GM23338 (cell line): Measurements from ENCODE around the gene PPP1R16B. TPM values are rescaled to one million over a fixed set of nuclear protein-coding genes. Genes with fewer than 3 reads are reported as not detected.

ENCODE experiments used
- ATAC-seq: fragments of 200-7000 bp; cut with Tn5 transposase; 3 replicates; pipeline ENCODE4 v1.9.1; 2020
- DNase-seq: peaks from one replicate; pipeline ENCODE4 v3.0.0-alpha.2; 2015; ENCODE audit warnings: low spot score
- H2AFZ ChIP-seq: fragments of 200-600 bp; sonication (generic); 2 replicates; pipeline ENCODE4 v1.8.0; 2016; ENCODE audit warnings: antibody characterized with exemption, mild to moderate bottlenecking, moderate library complexity
- H3F3A ChIP-seq: fragments of 200-600 bp; sonication (generic); replicated peaks from 2 replicates; pipeline ENCODE4 v1.8.0; 2017; ENCODE audit warnings: antibody characterized with exemption, mixed run types, low read depth
- H3K27ac ChIP-seq: fragments of 200-600 bp; sonication (generic); 2 replicates; pipeline ENCODE4 v1.6.1; 2016; ENCODE audit warnings: low read depth
- H3K27me3 ChIP-seq: fragments of 200-600 bp; sonication (generic); 2 replicates; pipeline ENCODE4 v1.8.0; 2016; ENCODE audit warnings: mild to moderate bottlenecking, mixed run types, moderate library complexity; ENCODE audit not compliant: insufficient read depth
- H3K36me3 ChIP-seq: fragments of 200-600 bp; sonication (generic); 2 replicates; pipeline ENCODE4 v1.8.0; 2016; ENCODE audit warnings: mild to moderate bottlenecking; ENCODE audit not compliant: insufficient read depth
- H3K4me1 ChIP-seq: fragments of 200-600 bp; sonication (generic); 2 replicates; pipeline ENCODE4 v1.8.0; 2016; ENCODE audit warnings: mild to moderate bottlenecking, moderate library complexity; ENCODE audit not compliant: insufficient read depth
- H3K4me2 ChIP-seq: fragments of 200-600 bp; sonication (generic); 2 replicates; pipeline ENCODE4 v1.7.1; 2017; ENCODE audit warnings: mixed run types
- H3K4me3 ChIP-seq: fragments of 200-600 bp; sonication (generic); 2 replicates; pipeline ENCODE4 v1.6.1; 2016; ENCODE audit warnings: mixed run types
- H3K79me2 ChIP-seq: fragments of 200-600 bp; sonication (generic); replicated peaks from 2 replicates; pipeline ENCODE4 v1.8.0; 2017; ENCODE audit warnings: mild to moderate bottlenecking; ENCODE audit not compliant: insufficient read depth
- H3K9me2 ChIP-seq: fragments of 200-600 bp; sonication (generic); 2 replicates; pipeline ENCODE4 v1.8.0; 2017; ENCODE audit not compliant: insufficient read depth
- H4K20me1 ChIP-seq: fragments of 200-600 bp; sonication (generic); replicated peaks from 2 replicates; pipeline ENCODE4 v1.8.0; 2017; ENCODE audit warnings: mild to moderate bottlenecking; ENCODE audit not compliant: insufficient read depth
- H3K27ac Mint-ChIP-seq: 2 replicates; pipeline ENCODE4 v1.8.0; 2020; ENCODE audit warnings: inconsistent platforms, mild to moderate bottlenecking, moderate library complexity, mixed read lengths
- H3K27me3 Mint-ChIP-seq: 3 replicates; pipeline ENCODE4 v1.8.0; 2022; ENCODE audit warnings: low read depth, mild to moderate bottlenecking, moderate library complexity, mixed read lengths, inconsistent platforms; ENCODE audit not compliant: insufficient read depth, poor library complexity
- H3K36me3 Mint-ChIP-seq: 3 replicates; pipeline ENCODE4 v1.8.0; 2021; ENCODE audit warnings: low read depth, mild to moderate bottlenecking, inconsistent platforms, moderate library complexity, mixed read lengths
- H3K4me1 Mint-ChIP-seq: 3 replicates; pipeline ENCODE4 v1.8.0; 2020; ENCODE audit warnings: mild to moderate bottlenecking, inconsistent platforms, mixed read lengths
- H3K4me3 Mint-ChIP-seq: 3 replicates; pipeline ENCODE4 v1.8.0; 2021; ENCODE audit warnings: moderate library complexity, mild to moderate bottlenecking, inconsistent platforms, mixed read lengths
- H3K9me3 Mint-ChIP-seq: 3 replicates; pipeline ENCODE4 v1.8.0; 2020; ENCODE audit warnings: moderate library complexity, mild to moderate bottlenecking, inconsistent platforms, mixed read lengths
- CTCF ChIP-seq, 2 experiments: fragments of 200-600 bp in 1 of 2; sonication (generic) in 1 of 2; conservative IDR thresholded peaks; 2 replicates each; pipeline versions ENCODE4 v1.5.1 to v1.6.1; 2016 to 2017; ENCODE audit warnings: antibody characterized with exemption in 2 of 2, low read depth in 2 of 2, mild to moderate bottlenecking in 2 of 2, moderate library complexity in 1 of 2
- EZH2 ChIP-seq: fragments of 200-600 bp; sonication (generic); IDR thresholded peaks from one replicate; pipeline ENCODE4 v1.8.0; 2017; ENCODE audit warnings: antibody characterized with exemption, mild to moderate bottlenecking, low read depth; ENCODE audit not compliant: unreplicated experiment
- EZH2phosphoT487 ChIP-seq: fragments of 200-600 bp; sonication (generic); IDR thresholded peaks from one replicate; pipeline ENCODE4 v1.8.1; 2018; ENCODE audit warnings: antibody characterized with exemption; ENCODE audit not compliant: unreplicated experiment
- POLR2AphosphoS5 ChIP-seq: IDR thresholded peaks from 2 replicates; pipeline ENCODE4 v1.6.1; 2016; ENCODE audit warnings: antibody characterized with exemption, low read depth
- ZNF331 ChIP-seq: fragments of 250-450 bp; sonication (Bioruptor Pico); IDR thresholded peaks from 2 replicates; pipeline ENCODE4 v1.5.0; 2020; ENCODE audit warnings: low read depth, mild to moderate bottlenecking, moderate library complexity
- ZNF462 ChIP-seq: fragments of 250-450 bp; sonication (Bioruptor Pico); IDR thresholded peaks from 2 replicates; pipeline ENCODE4 v1.5.0; 2020; ENCODE audit warnings: mild to moderate bottlenecking, moderate library complexity
- polyA plus RNA-seq: library from polyadenylated mRNA; unstranded; fragments of >200 nt; fragmentation: Nextera tagmentation; extraction: Ambion mirVana; gene quantifications from 2 replicates; pipeline ENCODE4 v1.2.1, GENCODE V29; 2016
- total RNA-seq: library from RNA; depleted of rRNA; stranded (reverse); fragments of >200 nt; shearing (Covaris generic); gene quantifications from 2 replicates; pipeline ENCODE4 v1.2.3, GENCODE V29; 2014

PPP1R16B gene
- total and polyA plus RNA-seq, 2 experiments from 2014 or later = 1.6 to 11.5 TPM

GRCh38 chr20:38940644-38941043 is 135.1 kb downstream of the PPP1R16B start (continued):
- TF ChIP-seq ZNF462 (CRISPR knock-in tag) (no peak), CTCF (conservative IDR thresholded peaks at IDR 0.05; ENCODE audit: low read depth in 2 of 2) (no peak), EZH2phosphoT487 (no peak), ZNF331 (CRISPR knock-in tag) (no peak)

- H3K79me2 ChIP-seq = peaks cover 74% of the 10 kb centered on the region
- no peak overlapping the region for H3K4me2 ChIP-seq
- peaks cover 72% of the 10 kb centered on the region for H3K36me3 Mint-ChIP-seq
- no peaks in the 10 kb centered on the region for H3K9me3 Mint-ChIP-seq
- DNase-seq (no peak), ATAC-seq (no peak)
- peaks cover 4% of the 10 kb centered on the region for H3K27me3 Mint-ChIP-seq
- H3K4me1 Mint-ChIP-seq = peaks cover 15% of the 10 kb centered on the region
- H3K27ac Mint-ChIP-seq = no peak overlapping the region
- H3K27me3 ChIP-seq = no peaks in the 10 kb centered on the region
- no peak overlapping the region for H3K4me3 ChIP-seq
- no peak overlapping the region for H2AFZ ChIP-seq
- H3F3A ChIP-seq = no peaks in the 10 kb centered on the region
- H3K4me1 ChIP-seq = 0 out of 2 replicates have a peak, but pooled peaks cover 5% of the 10 kb centered on the region
- H3K36me3 ChIP-seq = peaks cover 29% of the 10 kb centered on the region
- peaks cover 67% of the 10 kb centered on the region for H4K20me1 ChIP-seq
- no peaks in the 10 kb centered on the region for H3K9me2 ChIP-seq
- TF ChIP-seq EZH2 (no peak), POLR2AphosphoS5 (no peak), CTCF (conservative IDR thresholded peaks at IDR 0.05; ENCODE audit: low read depth in 2 of 2) (0 out of 4 replicates have a peak, but pooled peaks of 1 of the 2 experiments have one; percentile 16)
- H3K4me3 Mint-ChIP-seq = no peak overlapping the region
- no peak overlapping the region; the same call in 1 of the 2 replicates for H3K27ac ChIP-seq
Observed at GRCh38 chr20:38941726-38942389, 136.4 kb downstream of the PPP1R16B start.
